GM19238 (cell line): ENCODE data around the gene PICK1.
"Not testable (repeated sequence)": the region's sequence is repeated elsewhere in the genome, so short reads cannot be mapped to it uniquely, and the experiment has no call there.

Source experiments
- DNase-seq: peaks from one replicate; pipeline ENCODE4 v3.0.0; 2011; ENCODE audit warnings: low spot score; ENCODE audit not compliant: insufficient read length

The PICK1 gene

GRCh38 chr22:38074181-38075104 lies 17.2 kb downstream of the PICK1 start:
- DNase-seq: no peak

DNA sequence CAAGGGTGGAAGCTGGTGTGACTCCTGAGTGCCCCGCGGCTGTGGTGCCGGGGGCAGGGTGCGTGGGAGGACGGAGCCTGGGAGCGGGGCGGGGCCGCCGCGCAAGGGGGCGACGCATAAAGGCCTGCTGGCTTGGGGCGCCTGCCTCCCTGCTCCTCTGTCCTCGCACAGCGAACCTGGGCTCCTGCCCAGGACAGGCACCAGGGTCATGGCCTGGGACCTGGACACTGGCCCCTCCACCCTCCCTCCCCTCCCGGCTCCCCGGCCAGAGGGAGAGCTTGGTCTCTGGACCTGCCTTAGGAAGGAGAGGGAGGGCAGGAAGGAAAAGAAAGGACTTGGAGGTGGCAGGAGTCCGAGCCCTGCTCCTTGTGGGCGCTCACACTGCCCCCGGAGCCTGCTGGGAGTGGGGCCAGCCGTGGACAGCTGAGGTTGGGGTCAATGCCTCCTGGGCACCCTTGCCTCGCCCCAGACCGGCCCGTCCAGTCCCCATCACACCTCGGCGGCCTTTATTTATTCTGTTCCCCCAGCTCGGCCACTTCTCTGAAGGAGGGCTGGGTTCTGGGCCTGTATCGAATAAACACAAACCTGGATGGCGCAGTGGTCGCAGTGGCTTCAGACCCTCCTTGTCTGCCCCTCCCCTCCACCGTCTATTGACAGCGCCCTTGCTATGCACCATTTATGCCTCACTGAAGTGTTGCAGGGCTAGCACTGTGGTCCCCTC lies 18.1 kb downstream of the PICK1 start:
- DNase-seq: no peak

DNA sequence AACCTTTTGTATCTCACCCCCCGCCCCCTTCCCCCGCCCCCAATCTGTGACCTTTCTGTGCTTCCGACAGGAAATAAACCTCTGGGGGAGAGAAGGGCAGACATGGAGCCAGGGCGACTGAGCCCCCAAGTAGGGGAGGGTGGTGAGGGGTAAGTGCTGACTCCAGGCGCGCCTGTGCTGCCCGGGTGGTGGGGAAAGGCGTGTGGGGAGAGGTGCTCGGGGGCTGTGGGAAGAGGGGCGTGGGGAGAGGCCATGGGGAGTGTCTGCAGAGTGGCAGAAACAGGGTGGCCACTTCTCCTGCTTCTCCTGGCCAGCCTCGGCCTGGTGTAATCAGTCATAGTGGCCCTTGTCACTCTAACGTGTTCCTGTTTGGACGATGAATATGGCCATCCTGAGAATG lies 18.8 kb downstream of the PICK1 start:
- DNase-seq: no peak

DNA sequence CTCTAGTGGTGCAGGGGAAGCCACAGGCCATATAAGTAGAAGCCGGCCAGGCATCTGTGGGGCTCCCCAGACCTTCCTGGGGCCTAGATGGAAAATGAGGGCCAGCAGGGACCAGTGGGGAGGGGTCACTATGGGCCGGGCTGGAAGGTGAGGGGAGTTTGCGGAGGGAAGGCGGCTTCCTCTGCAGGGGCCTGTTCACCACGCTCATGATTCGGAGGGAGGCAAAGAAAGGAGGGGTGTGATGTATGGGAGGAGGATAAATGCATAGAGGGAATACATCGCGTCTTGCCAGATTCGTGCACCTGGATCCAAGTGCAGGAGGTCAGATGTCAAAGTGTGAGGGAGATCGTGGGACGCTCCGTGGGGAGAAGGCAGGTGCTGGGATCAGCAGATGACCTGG lies 19.9 kb downstream of the PICK1 start:
- no peak for DNase-seq

DNA sequence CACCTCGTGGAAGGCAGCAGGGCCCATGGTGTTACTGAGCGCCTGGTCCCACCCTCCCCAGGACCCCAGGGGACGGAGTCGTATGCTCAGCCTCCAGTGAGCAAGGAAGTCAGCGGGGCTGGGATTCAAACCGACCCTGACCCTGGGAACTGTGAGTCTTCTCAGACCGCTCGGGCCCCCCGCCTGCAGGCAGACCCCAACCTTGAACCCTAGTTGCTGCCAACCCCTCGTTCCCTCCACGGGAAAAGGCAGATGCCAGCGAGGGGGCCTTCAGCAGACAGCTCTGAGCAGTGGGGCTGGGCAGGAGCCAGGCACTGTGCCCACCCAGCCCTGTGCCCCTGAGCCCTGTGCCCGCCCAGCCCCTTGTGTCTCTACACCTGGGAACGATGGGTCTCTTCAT lies 20.4 kb downstream of the PICK1 start:
- no peak for DNase-seq

DNA sequence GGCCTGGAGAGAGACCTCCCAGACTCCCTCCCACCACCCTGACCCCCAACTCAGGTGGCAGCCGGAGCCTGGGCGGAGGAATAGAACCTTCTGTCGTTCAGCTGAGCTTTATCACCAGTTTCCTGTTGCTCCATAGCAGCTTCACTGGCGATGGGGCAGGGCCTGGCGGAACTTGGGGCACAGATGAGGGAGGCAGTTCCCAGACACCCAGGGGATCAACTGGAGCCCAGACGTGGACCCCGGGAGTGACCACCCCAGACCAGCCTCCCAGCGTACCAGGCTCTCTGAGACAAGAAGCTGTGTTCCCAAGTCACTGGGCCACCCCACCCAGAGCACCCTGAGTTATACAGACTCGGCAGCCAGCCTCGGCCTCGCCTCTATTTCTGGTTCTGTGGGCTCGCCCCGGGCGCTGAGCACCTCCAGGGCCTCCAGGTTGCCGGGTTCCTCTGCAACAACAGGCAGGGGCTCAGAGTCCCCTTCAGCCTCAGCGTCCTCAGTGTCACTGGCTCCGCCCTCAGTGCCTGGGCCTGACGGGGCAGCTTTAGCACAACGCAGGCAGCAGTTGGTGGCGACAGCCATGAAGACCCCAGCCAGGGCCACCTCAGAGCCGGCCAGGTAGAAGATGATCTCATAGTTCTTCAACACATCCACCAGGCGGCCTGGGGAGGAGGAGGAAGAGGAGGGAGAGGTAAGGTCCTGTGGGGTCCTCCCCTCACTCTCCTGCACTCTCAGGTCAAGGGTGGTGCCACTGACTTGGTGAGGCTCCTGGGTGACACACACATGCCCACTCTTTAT lies 21.0 kb downstream of the PICK1 start:
- DNase-seq: no peak

- not testable (repeated sequence) for DNase-seq
Measured at GRCh38 chr22:38079208-38079607, 22.0 kb downstream of the PICK1 start.

GRCh38 chr22:38079804-38080203 lies 22.6 kb downstream of the PICK1 start:
- no peak for DNase-seq

GRCh38 chr22:38080474-38080849 lies 23.3 kb downstream of the PICK1 start:
- DNase-seq: no peak

GRCh38 chr22:38080850-38081635 lies 23.8 kb downstream of the PICK1 start:
- DNase-seq: no peak

- DNase-seq: no peak
Measured at GRCh38 chr22:38081636-38081940, 24.4 kb downstream of the PICK1 start.

DNA sequence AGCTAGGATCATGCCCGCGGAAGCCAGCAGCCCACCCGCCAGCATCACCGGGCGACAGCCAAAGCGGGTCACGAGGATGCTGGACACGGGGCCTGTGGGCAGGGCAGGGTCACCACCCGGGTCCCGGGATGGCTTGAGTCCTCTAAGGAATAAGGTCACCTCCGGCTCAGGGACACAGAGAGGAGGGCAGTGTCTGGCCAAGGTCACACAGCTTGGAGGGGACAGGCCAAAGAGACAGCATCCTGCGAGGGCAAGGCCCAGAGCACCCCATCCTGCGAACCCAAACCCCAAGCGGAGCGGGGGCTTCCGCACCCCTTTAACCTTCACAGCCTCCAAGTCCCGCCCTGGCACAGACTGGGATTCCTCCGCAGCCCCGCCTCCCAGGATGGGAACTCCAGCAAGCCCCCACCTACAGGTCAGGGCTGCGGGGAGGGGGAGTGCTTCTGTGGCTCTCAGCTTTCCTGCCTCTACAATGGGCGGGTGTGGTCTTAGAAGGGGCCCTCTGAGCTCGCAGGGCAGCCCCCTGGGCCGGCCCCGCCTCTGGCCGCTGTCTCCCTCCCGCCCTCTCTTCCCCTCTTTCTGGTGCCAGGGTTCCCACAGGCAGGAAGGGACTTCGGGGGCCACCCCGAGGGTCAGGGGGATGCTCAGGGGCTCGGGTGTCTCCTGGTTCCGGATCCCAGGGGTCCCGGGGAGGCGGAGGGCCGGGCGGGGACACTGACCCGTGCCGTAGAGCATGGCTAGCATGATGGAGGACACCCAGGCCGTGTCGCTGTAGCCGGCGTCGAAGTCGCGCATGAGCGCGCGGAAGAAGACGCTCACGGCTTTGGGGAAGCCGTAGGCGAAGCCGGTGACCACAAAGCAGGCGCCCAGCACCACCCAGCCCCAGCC lies 25.0 kb downstream of the PICK1 start:
- no peak for DNase-seq

GRCh38 chr22:38082986-38083710 lies 25.9 kb downstream of the PICK1 start:
- no peak for DNase-seq

- no peak for DNase-seq
Measured at GRCh38 chr22:38083931-38084631, 26.9 kb downstream of the PICK1 start, which contains the start of gene SLC16A8. Gene SLC16A8, minus strand, starts transcription at chr22:38084184. Its CDS starts 1,311 bp downstream, at chr22:38082873.

DNA sequence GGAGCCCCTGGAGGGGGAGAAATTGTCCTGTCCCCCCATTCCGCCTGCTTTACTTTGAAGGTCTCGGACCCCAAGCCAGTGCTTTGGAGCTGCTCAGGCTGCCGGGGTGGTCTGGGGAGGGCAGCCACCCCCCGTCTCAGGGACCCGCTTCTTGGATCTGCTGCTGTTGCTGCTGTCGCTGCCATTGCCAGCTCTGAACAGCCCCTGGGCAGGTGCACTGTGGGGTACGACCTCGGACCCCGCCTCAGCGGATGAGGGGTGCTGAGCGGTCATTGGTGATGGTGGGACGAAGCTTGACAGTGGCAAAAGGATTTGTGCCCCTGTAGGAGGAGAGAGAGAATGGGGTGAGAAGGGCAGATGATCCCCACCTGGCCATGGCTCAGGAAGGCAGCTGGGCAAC lies 27.9 kb downstream of the PICK1 start:
- no peak for DNase-seq

DNA sequence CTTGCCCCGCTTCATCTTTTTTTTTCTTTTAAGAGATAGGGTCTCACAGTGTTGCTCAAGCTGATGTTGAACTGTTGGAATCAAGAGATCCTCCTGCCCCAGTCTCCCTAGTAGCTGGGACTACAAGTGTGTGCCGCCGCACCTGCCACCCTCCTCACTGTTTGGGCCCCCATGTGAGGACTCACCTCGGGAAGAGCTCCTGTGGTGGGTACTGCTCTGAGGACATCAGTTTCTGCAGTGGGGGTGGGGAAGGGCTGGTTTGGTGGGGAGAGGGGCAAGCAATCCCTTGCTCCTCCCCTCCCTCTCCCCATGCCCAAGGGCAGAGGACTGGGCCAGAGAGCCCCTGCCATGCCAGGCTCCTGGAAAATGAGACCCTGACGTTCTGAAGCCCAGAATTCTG lies 28.3 kb downstream of the PICK1 start:
- no peak for DNase-seq

DNA sequence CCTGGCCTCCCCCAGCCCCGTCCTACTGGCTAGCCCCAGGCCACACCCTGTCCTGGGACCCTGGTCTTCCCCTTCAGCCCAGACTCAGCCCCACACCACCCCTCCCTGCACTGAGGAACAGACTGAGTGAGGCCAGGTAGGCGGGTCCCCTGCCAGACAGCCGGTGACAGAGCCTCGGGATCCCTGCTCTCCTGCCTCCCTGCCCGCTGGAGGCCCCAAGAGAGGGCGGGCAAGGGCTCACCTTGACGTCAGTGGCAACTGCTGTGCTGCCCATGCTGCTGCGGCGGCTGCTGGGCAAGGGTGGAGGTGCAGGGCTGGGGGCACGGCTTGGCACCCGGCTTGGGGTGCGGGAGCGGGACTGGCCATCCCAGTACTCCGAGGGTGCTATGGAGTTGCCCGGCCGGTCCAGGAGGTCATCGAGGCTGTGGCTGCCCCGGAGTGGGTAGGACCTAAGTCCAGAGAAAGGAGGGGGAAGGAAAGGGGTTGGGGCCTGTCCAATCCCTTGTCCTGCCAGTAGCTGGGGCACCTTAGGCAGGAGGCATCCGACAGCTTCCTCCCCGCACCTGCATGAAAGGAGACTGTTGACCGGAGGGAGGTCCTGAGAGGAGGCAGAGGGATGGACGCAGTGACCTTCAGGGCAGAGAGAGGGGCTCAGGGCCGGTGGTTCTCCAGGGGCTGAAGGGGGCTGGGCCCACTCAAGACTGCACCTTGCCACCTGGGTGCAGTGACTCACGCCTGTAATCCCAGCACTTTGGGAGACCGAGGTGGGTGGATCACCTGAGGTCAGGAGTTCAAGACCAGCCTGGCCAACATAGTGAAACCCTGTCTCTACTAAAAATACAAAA lies 29.0 kb downstream of the PICK1 start:
- DNase-seq: no peak

DNA sequence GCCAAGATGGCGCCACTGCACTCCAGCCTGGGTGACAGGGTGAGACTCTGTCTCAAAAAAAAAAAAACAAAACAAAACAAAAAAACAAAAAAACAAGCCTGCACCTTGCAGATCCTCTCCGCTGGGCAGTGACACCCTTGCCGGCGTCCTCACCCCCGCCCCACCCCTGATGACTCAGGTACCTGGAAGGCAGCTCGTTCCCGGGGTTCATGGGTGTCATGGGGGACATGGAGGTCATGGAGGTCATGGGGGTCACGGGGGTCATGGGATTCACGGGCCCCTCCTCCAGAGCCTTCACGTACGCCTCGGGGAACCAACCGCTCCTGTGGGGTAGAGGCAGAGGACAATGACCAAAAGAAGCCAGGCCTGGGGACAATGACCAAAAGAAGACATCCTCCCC lies 29.7 kb downstream of the PICK1 start:
- DNase-seq: no peak
